Measurements from ENCODE around the gene GREB1. TPM values are rescaled to one million over a fixed set of nuclear protein-coding genes. Genes with fewer than 3 reads are reported as not detected.

Gene GREB1
- total and polyA plus RNA-seq, 2 of the 13 experiments (the other 11 are each of a cell fraction or from before 2014, with no cell fraction given): 31.3 to 61.2 TPM

GRCh38 chr2:11534071-11534745 is 363 bp downstream of the GREB1 start (continued):
- TF ChIP-seq TFE3 (CRISPR knock-in tag; IDR thresholded peaks at IDR 0.05) (no peak), ZNF644 (CRISPR knock-in tag; IDR thresholded peaks at IDR 0.05; ENCODE audit: low read depth) (0 out of 2 replicates have a peak, but pooled peaks have one; percentile 10), ZSCAN29 (CRISPR knock-in tag; conservative IDR thresholded peaks at IDR 0.05) (0 out of 2 replicates have a peak, but pooled peaks have one; percentile 6), NR2C2 (CRISPR knock-in tag; IDR thresholded peaks at IDR 0.05; ENCODE audit: borderline replicate concordance) (no peak), MTF1 (CRISPR knock-in tag; IDR thresholded peaks at IDR 0.05) (no peak), RXRB (CRISPR knock-in tag; IDR thresholded peaks at IDR 0.05; ENCODE audit: borderline replicate concordance) (0 out of 2 replicates have a peak, but pooled peaks have one; percentile 2), NFRKB (IDR thresholded peaks at IDR 0.05) (no peak), ELF4 (CRISPR knock-in tag; IDR thresholded peaks at IDR 0.05; ENCODE audit: borderline replicate concordance) (no peak), U2AF1 (optimal IDR thresholded peaks at IDR 0.05; ENCODE audit: low read depth, low read length) (no peak), FOXA3 (CRISPR knock-in tag; IDR thresholded peaks at IDR 0.05) (no peak), POGZ (CRISPR knock-in tag; IDR thresholded peaks at IDR 0.05) (0 out of 2 replicates have a peak, but pooled peaks have one; percentile 6), HDAC1 (CRISPR knock-in tag; IDR thresholded peaks at IDR 0.05) (no peak), ZNF234 (CRISPR knock-in tag; conservative IDR thresholded peaks at IDR 0.05) (no peak), KDM5B (CRISPR knock-in tag; IDR thresholded peaks at IDR 0.05; ENCODE audit: borderline replicate concordance) (0 out of 2 replicates have a peak, but pooled peaks have one; percentile 16), ATF2 (CRISPR knock-in tag; IDR thresholded peaks at IDR 0.05) (no peak)

Measured in HepG2 (cell line).